GM13977 (cell line): ENCODE data around the gene LCOR.

Experiments
- DNase-seq: peaks from one replicate; pipeline ENCODE4 v3.0.0; 2012; ENCODE audit warnings: low spot score
- in situ Hi-C: fragments of 300-500 bp; cut with MboI; formaldehyde crosslinking; loops from one replicate; pipeline ENCODE4 v1.12.0; 2022; ENCODE audit warnings: low sequenced_read_pairs, low pct_unique_long_range_greater_than_20kb, mixed read lengths, inconsistent platforms; ENCODE audit not compliant: unreplicated experiment
- TF ChIP-seq, protein P1 (sequence below): IDR thresholded peaks from 2 replicates; pipeline ENCODE4 v1.5.1; 2012; ENCODE audit warnings: mild to moderate bottlenecking, control low read depth; ENCODE audit not compliant: insufficient read depth; ENCODE audit errors: extremely low read depth, missing control alignments

Gene LCOR

DNA sequence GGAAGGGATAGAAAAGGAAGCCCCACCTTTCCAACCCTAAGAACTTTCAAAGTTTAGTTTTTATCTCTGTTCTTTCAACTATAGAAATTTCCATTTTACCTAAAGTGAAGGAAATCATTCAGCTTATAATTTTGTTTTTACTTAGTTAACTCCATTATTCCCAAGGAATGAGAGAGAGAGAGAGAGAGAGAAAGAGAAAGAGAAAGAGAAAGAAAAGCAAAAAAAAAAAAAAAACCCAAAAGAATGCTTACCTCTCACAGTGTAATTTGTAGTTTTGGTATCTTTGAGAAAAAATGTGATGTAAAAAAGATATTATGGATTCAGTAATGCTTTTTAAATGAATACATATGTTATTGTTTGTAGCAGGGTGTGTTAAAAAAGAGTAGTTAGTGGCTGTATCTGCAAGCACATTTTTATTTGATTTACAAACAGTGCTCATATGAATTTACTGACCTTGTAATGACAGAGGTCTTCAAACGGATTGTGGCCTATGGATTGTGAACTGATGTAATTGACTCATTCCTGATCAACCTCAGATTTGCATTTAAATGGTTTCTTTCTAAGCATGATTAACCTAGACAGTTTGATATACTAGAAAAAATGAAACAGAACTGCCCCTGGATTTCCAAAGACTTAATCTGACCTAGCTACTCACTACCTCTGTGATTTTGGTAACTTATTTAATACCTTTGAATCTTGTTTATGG, 64.9 kb downstream of the LCOR start:
- TF ChIP-seq, protein P1, sequence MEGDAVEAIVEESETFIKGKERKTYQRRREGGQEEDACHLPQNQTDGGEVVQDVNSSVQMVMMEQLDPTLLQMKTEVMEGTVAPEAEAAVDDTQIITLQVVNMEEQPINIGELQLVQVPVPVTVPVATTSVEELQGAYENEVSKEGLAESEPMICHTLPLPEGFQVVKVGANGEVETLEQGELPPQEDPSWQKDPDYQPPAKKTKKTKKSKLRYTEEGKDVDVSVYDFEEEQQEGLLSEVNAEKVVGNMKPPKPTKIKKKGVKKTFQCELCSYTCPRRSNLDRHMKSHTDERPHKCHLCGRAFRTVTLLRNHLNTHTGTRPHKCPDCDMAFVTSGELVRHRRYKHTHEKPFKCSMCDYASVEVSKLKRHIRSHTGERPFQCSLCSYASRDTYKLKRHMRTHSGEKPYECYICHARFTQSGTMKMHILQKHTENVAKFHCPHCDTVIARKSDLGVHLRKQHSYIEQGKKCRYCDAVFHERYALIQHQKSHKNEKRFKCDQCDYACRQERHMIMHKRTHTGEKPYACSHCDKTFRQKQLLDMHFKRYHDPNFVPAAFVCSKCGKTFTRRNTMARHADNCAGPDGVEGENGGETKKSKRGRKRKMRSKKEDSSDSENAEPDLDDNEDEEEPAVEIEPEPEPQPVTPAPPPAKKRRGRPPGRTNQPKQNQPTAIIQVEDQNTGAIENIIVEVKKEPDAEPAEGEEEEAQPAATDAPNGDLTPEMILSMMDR: no peak
- in situ Hi-C loops: no loop called here
- DNase-seq: peak; percentile 24

DNA sequence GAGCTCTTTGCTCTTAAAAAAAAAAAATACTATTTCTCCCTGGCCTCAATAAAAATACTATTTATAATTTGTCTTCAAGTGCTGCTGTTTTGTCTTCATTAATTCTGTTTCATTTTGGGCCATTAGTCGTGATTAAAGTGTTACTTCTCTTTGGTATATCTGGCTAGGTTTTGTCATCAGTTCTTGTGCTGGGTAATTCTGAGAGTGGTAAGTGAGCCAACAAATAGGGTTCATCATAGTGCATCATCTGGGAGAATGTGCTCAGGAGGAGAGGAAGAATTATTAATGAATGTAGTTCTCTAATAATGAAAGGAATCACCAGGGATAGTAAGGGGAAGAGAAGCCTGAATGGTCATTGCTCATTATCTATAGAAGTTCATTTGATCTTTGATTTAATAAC, 70.0 kb downstream of the LCOR start:
- in situ Hi-C loops: no loop called here

DNA sequence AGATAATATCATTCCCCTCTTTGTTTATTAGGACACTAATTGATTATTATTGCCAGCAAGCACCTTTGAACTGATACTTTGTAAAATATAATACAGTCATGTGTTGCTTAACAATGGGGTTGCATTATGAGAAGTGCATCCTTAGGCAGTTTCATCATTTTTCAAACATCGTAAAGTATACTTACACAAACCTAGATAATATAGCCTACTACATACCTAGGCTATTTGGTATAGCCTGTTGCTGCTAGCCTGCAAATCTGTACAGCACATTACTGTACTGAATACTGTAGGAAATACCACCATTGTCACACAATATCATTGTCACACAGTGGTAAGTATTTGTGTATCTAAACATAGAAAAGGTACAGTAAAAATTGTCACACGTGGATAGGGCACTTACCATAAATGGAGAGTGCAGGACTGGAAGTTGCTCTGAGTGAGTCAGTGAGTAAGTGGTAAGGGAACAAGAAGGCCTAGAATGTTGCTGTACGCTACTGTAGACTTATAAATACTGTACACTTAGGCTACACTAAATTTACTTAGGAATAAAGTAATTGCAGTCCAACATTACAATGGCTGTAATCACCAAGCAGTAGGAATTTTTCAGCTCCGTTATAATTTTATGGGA, 70.7 kb downstream of the LCOR start:
- in situ Hi-C loops: no loop called here
- TF ChIP-seq, protein P1: no peak

More for the DNA sequence above, 70.0 kb downstream of the LCOR start:
- no peak for DNase-seq
- TF ChIP-seq, protein P1: no peak

DNA sequence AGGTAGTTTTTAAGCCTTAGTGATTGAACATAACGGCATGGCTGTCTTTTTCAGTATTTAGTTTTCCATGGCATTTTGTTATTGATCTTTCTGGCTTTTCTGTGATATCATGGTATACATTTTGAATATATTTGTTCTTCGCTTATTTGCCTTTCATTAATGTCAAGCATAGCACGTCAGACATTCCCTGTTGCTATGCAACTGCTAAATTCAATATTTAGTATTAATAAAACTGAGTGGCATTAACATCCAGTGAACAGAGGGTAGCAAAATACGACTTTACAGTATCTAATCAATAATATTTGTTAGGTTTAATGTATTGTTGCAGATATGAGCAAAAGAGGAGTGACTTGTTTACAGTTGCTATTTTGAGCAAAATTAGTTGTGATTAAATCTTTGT, 72.5 kb downstream of the LCOR start:
- in situ Hi-C loops: no loop called here
- TF ChIP-seq, protein P1: no peak
- DNase-seq: no peak

More for the DNA sequence above, 70.7 kb downstream of the LCOR start:
- DNase-seq: no peak

DNA sequence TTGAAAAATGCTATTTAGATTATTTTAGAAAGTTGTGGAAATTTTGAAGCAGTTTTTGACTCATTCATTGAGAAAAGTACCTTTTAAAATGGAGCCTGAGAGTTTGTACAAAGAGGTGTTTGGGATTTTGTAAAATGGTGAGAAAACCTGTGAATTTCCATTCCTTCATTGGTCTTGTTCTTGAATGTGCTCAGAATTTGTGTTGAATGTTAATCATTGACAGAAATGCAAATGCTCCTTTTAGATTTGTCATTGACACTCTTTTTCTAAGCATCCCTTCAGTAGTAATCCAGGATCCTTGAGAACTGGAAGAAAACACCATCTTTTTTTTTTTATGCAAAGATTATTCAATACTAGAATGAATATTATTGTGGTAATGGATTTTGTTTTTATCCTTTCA, 74.8 kb downstream of the LCOR start:
- in situ Hi-C loops: no loop called here
- peak; percentile 20 for DNase-seq
- TF ChIP-seq, protein P1: no peak

DNA sequence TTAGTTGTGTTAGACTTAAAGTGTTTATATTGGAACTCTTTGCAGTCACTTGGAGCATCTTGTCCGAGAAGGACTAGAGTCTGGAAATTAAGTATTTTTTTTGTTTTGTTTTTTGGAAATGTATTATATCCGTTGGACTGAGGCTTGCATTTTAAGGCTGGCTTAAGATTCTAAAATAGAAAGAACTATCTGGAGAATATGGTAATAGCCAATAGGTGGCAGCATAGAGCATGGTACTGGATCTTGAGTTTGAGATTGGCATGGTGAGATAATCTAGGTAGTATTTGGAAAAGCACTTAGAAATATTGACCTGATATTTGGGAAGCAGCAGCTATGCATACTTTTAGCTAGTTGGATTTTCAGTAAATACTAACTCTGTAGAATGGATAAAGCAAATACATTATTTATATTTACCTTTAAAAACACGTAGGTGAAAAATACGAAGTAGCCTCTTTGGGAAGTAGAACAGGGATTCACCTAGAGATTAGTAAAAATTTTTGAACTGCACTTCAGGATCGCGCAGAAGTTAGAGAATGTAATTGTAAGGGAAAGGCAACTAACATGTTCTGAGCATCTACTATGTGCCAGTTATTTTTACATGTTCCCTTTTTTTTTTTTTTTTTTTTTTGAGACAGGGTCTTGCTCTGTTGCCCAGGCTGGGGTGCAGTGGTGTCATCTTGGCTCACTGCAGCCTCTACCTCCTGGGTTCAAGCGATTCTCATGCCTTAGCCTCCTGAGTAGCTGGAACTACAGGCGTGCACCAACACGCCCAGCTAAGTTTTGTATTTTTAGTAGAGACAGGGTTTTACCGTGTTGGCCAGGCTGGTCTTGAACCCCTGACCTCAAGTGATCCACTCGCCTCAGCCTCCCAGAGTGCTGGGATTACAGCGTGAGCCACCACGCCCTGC, 78.6 kb downstream of the LCOR start:
- TF ChIP-seq, protein P1: peak; percentile 72
- in situ Hi-C loops: no loop called here
- peak; percentile 49 for DNase-seq
